Keratinocyte (primary cell): Measurements from ENCODE around the gene WWC2. TPM values are rescaled to one million over a fixed set of nuclear protein-coding genes. Genes with fewer than 3 reads are reported as not detected.

Experiments
- DNase-seq: peaks from one replicate; pipeline ENCODE4 v3.0.0-alpha.2; 2011; ENCODE audit warnings: low read depth, missing footprints, low spot score
- FAIRE-seq: peaks from 2 replicates; lab custom pipeline; 2011; peaks lifted over from hg19 to GRCh38; lab: Jason Lieb, UNC
- H2AFZ ChIP-seq: 2 replicates; pipeline ENCODE4 v1.6.0; 2012; ENCODE audit warnings: low read length, control low read depth, inconsistent platforms; ENCODE audit not compliant: control insufficient read depth
- H3K27ac ChIP-seq: 2 replicates; pipeline ENCODE4 v1.5.1; 2011; ENCODE audit warnings: low read length; ENCODE audit not compliant: control insufficient read depth, insufficient read depth
- H3K27me3 ChIP-seq: 3 replicates; pipeline ENCODE4 v1.6.0; 2011; ENCODE audit warnings: low read length; ENCODE audit not compliant: control insufficient read depth, insufficient read depth; ENCODE audit errors: extremely low read depth
- H3K36me3 ChIP-seq, 2 experiments: 2 replicates in 1 of 2; 3 replicates in 1 of 2; pipeline ENCODE4 v1.5.1; 2011; ENCODE audit warnings: low read length in 2 of 2, mild to moderate bottlenecking in 1 of 2; ENCODE audit not compliant: control insufficient read depth in 2 of 2, insufficient read depth in 2 of 2; ENCODE audit errors: extremely low read depth in 1 of 2
- H3K4me1 ChIP-seq: 3 replicates; pipeline ENCODE4 v1.5.1; 2011; ENCODE audit warnings: low read length; ENCODE audit not compliant: control insufficient read depth, insufficient read depth; ENCODE audit errors: extremely low read depth
- H3K4me2 ChIP-seq: 3 replicates; pipeline ENCODE4 v1.6.0; 2011; ENCODE audit warnings: low read depth, low read length; ENCODE audit not compliant: control insufficient read depth, insufficient read depth; ENCODE audit errors: extremely low read depth
- H3K4me3 ChIP-seq, 3 experiments: fragments of 200-600 bp in 1 of 3; sonication (generic) in 1 of 3; 2 replicates in 2 of 3; 3 replicates in 1 of 3; pipeline ENCODE4 v1.5.1; 2011 to 2016; ENCODE audit warnings: low read length in 3 of 3, mild to moderate bottlenecking in 3 of 3, control low read depth in 2 of 3, inconsistent platforms in 1 of 3, low read depth in 1 of 3, mixed read lengths in 1 of 3, mixed run types in 1 of 3, moderate library complexity in 1 of 3; ENCODE audit not compliant: control insufficient read depth in 2 of 3, insufficient read depth in 2 of 3; ENCODE audit errors: extremely low read depth in 1 of 3
- H3K79me2 ChIP-seq: 2 replicates; pipeline ENCODE4 v1.6.0; 2012; ENCODE audit warnings: low read length; ENCODE audit not compliant: control insufficient read depth, insufficient read depth
- H3K9ac ChIP-seq: 3 replicates; pipeline ENCODE4 v1.6.0; 2011; ENCODE audit warnings: low read length; ENCODE audit not compliant: control insufficient read depth, insufficient read depth; ENCODE audit errors: extremely low read depth
- H3K9me1 ChIP-seq: 3 replicates; pipeline ENCODE4 v1.6.0; 2011; ENCODE audit warnings: low read length; ENCODE audit not compliant: control insufficient read depth, insufficient read depth; ENCODE audit errors: extremely low read depth
- H3K9me3 ChIP-seq: 2 replicates; pipeline ENCODE4 v1.5.1; 2012; ENCODE audit warnings: low read depth, low read length; ENCODE audit not compliant: control insufficient read depth
- H4K20me1 ChIP-seq: 3 replicates; pipeline ENCODE4 v1.6.0; 2011; ENCODE audit warnings: low read length; ENCODE audit not compliant: control insufficient read depth, insufficient read depth; ENCODE audit errors: extremely low read depth
- CTCF ChIP-seq, 3 experiments: IDR thresholded peaks in 1 of 3; conservative IDR thresholded peaks in 1 of 3; optimal IDR thresholded peaks in 1 of 3; 2 replicates in 2 of 3; 3 replicates in 1 of 3; pipeline versions ENCODE3 to v1.5.1; 2011; ENCODE audit warnings: low read length in 3 of 3, mild to moderate bottlenecking in 3 of 3, moderate library complexity in 2 of 3, control low read depth in 1 of 3, inconsistent platforms in 1 of 3; ENCODE audit not compliant: insufficient read depth in 2 of 3; ENCODE audit errors: extremely low read depth in 1 of 3
- EZH2 ChIP-seq: IDR thresholded peaks from one replicate; pipeline ENCODE4 v1.6.1; 2012; ENCODE audit warnings: inconsistent platforms, mild to moderate bottlenecking, low read length, moderate library complexity
- dilution Hi-C: fragments of 300-500 bp; cut with MboI; formaldehyde crosslinking; loops from one replicate; pipeline ENCODE4 v1.7.0; 2020; ENCODE audit warnings: low sequenced_read_pairs; ENCODE audit not compliant: extremely low pct_ligation_motif_present
- polyA plus RNA-seq, 5 experiments: library from polyadenylated mRNA; depleted of rRNA in 3 of 5; stranded (reverse) in 3 of 5; stranded (forward) in 1 of 5; unstranded in 1 of 5; fragments of >200 nt; gene quantifications; 1 replicate in 1 of 5; 2 replicates in 3 of 5; 3 replicates in 1 of 5; pipeline versions ENCODE4 v1.2.1 to v1.2.3, GENCODE V29; 2011 to 2012; ENCODE audit warnings: missing spikeins in 2 of 5, low read depth in 1 of 5, low replicate concordance in 1 of 5

The WWC2 gene
- polyA plus RNA-seq, 1 donor (not counting 4 experiments of a cell fraction or from before 2014, with no cell fraction given): 15.4 TPM

- Histone ChIP-seq H3K79me2 (no peaks in the 10 kb centered on the region), H3K27ac (no peak overlapping the region), H3K4me3 (no peak overlapping the region), H3K9ac (no peak overlapping the region), H3K27me3 (no peaks in the 10 kb centered on the region), H3K4me2 (no peak overlapping the region), H2AFZ (no peak overlapping the region), H3K9me3 (no peaks in the 10 kb centered on the region), H4K20me1 (no peaks in the 10 kb centered on the region), H3K9me1 (no peaks in the 10 kb centered on the region), H3K4me1 (peaks cover 22% of the 10 kb centered on the region), H3K36me3 (no peaks in the 10 kb centered on the region)
- FAIRE-seq (no peak), DNase-seq (no peak)
- dilution Hi-C loops: no loop called here
- TF ChIP-seq EZH2 (no peak), CTCF (optimal IDR thresholded peaks at IDR 0.05 in 1 of 3, IDR thresholded peaks at IDR 0.05 in 1 of 3, conservative IDR thresholded peaks at IDR 0.05 in 1 of 3; ENCODE audit: extremely low read depth in 1 of 3, insufficient read depth in 2 of 3, low read length in 3 of 3) (no peak)
Measured at GRCh38 chr4:183333202-183333601, 234.1 kb downstream of the WWC2 start.

- no peaks in the 10 kb centered on the region for H3K9me1 ChIP-seq
- H3K4me3 ChIP-seq: no peak overlapping the region
- no peak overlapping the region for H3K9ac ChIP-seq
- no peak overlapping the region for H3K27ac ChIP-seq
- H3K79me2 ChIP-seq: no peaks in the 10 kb centered on the region
- H3K27me3 ChIP-seq: no peaks in the 10 kb centered on the region
- TF ChIP-seq CTCF (optimal IDR thresholded peaks at IDR 0.05 in 1 of 3, IDR thresholded peaks at IDR 0.05 in 1 of 3, conservative IDR thresholded peaks at IDR 0.05 in 1 of 3; ENCODE audit: extremely low read depth in 1 of 3, insufficient read depth in 2 of 3, low read length in 3 of 3) (no peak), EZH2 (no peak)
- no peaks in the 10 kb centered on the region for H4K20me1 ChIP-seq
- H3K9me3 ChIP-seq: no peaks in the 10 kb centered on the region
- DNase-seq (no peak), FAIRE-seq (peak; percentile 93)
- dilution Hi-C loops: no loop called here
- peak overlapping the region; percentile 52 for H3K4me2 ChIP-seq
- H3K36me3 ChIP-seq: no peaks in the 10 kb centered on the region
- H3K4me1 ChIP-seq: peaks cover 22% of the 10 kb centered on the region
- peak overlapping the region; percentile 74 for H2AFZ ChIP-seq
Measured at GRCh38 chr4:183333983-183334382, 234.9 kb downstream of the WWC2 start.
